GM18505 (cell line): ENCODE results near the gene ZNF70.

ENCODE experiments used
- ATAC-seq: cut with Tn5 transposase; IDR thresholded peaks from one replicate; pipeline ENCODE4 v1.9.1; 2021; ENCODE audit not compliant: unreplicated experiment
- POLR2A ChIP-seq: IDR thresholded peaks from 4 replicates; pipeline ENCODE4 v1.6.1; 2011; ENCODE audit warnings: borderline replicate concordance; ENCODE audit not compliant: insufficient read depth, insufficient read length; ENCODE audit errors: extremely low read depth

The ZNF70 gene

GRCh38 chr22:23759566-23759965 lies 8.7 kb upstream of the ZNF70 start:
- no peak for ATAC-seq
- TF ChIP-seq POLR2A, result no peak

GRCh38 chr22:23756891-23757290 lies 6.0 kb upstream of the ZNF70 start:
- no peak for ATAC-seq
- TF ChIP-seq POLR2A, result no peak

DNA sequence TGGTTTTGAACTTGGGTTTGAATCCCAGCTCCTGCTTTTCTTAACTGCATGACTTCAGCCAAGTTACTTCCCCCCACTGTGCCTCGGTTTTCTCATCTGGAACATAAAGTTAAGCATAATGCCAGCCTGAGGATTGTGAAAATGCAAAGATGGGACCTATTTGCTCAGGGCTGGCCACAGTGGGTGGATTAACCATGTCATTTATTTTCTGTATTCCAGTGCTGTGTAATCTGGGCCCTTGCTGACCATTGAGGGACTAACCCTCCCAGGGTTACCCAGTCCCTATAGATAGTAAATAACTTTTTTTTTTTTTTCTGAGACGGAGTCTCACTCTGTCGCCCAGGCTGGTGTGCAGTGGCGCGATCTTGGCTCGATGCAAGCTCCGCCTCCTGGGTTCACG lies 4.8 kb upstream of the ZNF70 start:
- TF ChIP-seq POLR2A, result no peak
- no peak for ATAC-seq

DNA sequence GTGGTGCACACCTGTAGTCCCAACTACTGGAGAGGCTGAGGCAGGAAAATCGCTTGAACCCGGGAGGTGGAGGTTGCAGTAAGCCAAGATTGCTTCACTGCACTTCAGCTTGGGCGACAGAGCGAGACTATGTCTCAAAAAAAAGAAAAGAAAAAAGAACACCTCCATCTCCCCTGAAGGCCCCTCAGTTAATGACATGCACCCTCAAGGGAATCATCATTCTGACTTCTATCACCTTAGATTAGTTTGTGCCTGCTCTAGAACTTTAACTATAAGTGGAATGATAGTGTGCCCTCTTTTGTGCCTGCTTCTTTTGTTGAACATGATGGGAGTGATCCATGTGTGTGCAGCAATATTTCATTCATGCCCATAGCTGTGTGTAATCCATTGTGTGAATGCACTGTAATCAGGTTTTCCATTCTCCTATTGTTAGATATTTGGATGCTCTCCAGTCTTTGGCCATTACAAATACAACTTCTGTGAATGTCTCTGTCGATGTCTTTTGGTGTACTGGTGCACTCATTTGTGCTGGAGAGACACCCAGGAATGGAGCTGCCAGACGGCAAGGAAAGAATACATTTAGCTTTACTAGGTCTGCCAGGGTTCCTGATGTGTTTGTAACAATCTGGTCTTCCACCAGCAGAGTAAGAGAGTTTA lies 4.2 kb upstream of the ZNF70 start:
- TF ChIP-seq POLR2A, result no peak
- no peak for ATAC-seq

GRCh38 chr22:23754220-23754919 lies 3.5 kb upstream of the ZNF70 start, which contains the start of gene VPREB3:
Gene VPREB3, minus strand, starts transcription at chr22:23754425. Its CDS starts 62 bp downstream, at chr22:23754363.
- peak; percentile 35 for TF ChIP-seq POLR2A
- ATAC-seq, result no peak

DNA sequence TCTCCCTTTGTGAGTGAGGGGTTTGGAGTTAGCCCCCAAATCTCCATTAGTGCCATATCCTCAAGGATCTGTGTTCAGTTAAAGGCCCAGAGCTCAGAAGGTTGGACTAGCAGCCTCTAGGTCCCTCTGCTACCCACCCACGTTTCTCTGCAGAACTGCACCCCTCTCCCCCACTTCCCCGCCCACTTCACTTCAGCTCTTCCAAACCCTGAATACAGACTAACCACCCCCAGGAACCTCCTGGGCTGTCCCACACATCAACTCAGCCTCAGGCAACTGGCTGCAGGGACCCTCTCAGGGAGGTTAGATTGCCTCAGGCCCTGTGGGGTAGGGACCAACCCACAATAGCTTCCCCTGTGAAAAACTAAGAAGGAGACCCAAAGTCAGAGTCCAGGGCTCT lies 2.5 kb upstream of the ZNF70 start:
- ATAC-seq, result no peak
- TF ChIP-seq POLR2A, result no peak

- no peak for TF ChIP-seq POLR2A
- no peak for ATAC-seq
Measured at GRCh38 chr22:23752750-23753149, 1.8 kb upstream of the ZNF70 start.

- peak; percentile 27 for TF ChIP-seq POLR2A
- no peak for ATAC-seq
Measured at GRCh38 chr22:23752090-23752691, 1.3 kb upstream of the ZNF70 start.

DNA sequence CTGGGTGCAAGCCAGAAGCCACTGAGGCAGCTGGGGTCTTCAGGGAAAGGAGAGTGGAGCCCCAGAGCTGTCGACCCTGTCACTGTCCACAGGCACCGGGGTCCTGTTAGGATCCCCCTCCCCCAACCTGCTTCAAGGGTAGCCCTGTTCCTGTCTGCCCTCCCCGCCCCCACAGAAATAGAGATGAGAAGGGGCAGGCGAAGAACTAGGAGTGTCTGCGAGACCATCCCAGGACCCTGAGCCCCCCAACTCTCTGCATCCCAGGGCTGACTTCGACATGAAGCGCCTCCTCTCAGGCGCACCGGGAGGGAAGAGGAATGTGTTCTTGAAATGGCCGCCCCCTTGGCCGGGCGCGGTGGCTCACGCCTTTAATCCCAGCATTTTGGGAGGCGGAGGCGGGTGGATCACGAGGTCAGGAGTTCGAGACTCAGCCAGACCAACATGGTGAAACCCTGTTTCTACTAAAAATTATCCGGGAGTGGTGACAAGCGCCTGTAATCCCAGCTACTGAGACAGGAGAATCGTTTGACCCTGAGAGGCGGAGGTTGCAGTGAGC lies 607 bp upstream of the ZNF70 start:
- ATAC-seq, result no peak
- no peak for TF ChIP-seq POLR2A

GRCh38 chr22:23750367-23750713 lies 572 bp downstream of the ZNF70 start:
- no peak for ATAC-seq
- TF ChIP-seq POLR2A, result no peak

- no peak for TF ChIP-seq POLR2A
- ATAC-seq, result no peak
Measured at GRCh38 chr22:23749841-23750301, 1.0 kb downstream of the ZNF70 start.

DNA sequence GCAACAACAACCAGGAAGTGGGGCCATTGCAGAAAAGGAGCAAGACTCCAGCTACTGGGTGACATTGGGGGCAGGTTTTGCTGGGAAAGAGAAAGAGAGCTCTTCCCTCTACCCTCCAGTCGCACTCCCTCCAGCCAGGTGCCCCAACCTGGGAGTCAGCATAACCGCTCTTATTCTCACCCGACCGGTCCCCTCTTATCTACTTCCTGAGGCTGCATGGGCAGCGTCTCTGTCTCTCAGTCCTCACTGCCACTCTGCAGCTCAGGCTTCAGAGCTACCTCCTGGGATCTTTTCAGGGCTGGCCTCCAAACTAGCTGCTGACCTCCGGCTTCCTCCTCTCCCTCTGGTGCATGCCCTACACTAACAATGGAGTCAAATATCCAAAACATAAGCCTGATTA lies 5.1 kb downstream of the ZNF70 start:
- TF ChIP-seq POLR2A, result no peak
- no peak for ATAC-seq

DNA sequence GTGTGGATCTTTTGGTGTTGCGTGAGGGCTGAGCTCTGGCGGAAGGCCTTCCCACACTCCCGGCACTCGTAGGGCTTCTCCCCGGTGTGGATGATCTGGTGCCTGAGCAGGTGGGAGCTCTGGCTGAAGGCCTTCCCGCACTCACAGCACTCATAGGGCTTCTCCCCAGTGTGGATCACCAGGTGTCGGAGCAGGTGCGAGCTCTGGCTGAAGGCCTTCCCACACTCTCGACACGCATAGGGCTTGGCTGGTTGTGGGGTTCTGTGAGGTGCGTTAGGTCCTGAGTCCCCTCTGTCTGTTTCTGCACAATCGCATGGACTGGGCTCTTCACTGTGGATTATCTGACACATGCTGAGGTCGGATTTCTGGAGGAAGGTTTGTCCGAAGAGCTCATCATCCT lies 6.4 kb downstream of the ZNF70 start:
- TF ChIP-seq POLR2A, result no peak
- ATAC-seq, result no peak

- TF ChIP-seq POLR2A, result no peak
Measured at GRCh38 chr22:23744001-23744400, 6.9 kb downstream of the ZNF70 start.

More at GRCh38 chr22:23744001-23744400, 6.9 kb downstream of the ZNF70 start:
- ATAC-seq, result no peak
